ENCODE data around the gene ADRA2A.

DNA sequence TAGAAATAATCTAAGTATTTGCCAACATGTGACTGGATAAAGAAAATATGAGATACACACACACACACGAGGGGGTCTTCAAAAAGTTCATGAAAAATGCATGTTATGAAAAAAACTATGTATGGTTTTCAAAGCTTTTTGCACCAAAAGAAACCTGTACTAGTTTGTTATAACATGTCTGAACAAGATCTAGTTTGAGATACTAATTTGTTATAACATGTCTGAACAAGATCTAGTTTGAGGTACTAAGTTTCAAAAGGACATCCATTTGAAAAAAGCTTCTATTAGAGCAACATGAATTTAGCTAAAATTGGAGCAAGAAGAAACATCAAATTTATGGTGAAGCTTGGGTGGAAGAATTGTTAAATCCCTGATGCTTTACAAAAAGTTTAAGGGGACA is 19.8 kb upstream of the ADRA2A start:
- TF ChIP-seq, protein P1, sequence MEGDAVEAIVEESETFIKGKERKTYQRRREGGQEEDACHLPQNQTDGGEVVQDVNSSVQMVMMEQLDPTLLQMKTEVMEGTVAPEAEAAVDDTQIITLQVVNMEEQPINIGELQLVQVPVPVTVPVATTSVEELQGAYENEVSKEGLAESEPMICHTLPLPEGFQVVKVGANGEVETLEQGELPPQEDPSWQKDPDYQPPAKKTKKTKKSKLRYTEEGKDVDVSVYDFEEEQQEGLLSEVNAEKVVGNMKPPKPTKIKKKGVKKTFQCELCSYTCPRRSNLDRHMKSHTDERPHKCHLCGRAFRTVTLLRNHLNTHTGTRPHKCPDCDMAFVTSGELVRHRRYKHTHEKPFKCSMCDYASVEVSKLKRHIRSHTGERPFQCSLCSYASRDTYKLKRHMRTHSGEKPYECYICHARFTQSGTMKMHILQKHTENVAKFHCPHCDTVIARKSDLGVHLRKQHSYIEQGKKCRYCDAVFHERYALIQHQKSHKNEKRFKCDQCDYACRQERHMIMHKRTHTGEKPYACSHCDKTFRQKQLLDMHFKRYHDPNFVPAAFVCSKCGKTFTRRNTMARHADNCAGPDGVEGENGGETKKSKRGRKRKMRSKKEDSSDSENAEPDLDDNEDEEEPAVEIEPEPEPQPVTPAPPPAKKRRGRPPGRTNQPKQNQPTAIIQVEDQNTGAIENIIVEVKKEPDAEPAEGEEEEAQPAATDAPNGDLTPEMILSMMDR (IDR thresholded peaks at IDR 0.05): no peak
- no peak for TF ChIP-seq POLR2A (IDR thresholded peaks at IDR 0.05)
